Measurements from ENCODE around the gene MISP.

MISP gene

DNA sequence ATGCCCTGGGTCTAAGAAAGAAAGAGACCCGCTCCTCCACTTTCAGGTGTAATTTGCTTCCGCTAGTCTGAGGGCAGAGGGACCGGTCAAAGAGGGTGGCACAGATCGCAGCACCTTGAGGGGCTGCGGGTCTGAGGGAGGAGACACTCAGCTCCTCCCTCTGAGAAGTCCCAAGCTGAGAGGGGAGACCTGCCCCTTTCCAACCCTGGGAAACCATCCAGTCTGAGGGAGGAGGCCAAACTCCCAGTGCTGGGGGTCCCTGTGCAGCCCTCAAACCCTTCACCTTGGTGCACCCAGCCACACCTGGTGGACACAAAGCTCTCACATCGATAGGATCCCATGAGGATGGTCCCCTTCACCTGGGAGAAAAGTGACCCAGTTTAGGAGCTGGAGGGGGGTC, 13.0 kb downstream of the MISP start:
- intact Hi-C loops (cut with DNase I), result no loop called here
- no peak for DNase-seq

- DNase-seq, result no peak
- intact Hi-C loops (cut with DNase I), result no loop called here
Observed at GRCh38 chr19:764301-764700, 13.4 kb downstream of the MISP start.

- intact Hi-C loops (cut with DNase I), result no loop called here
- no peak for DNase-seq
Observed at GRCh38 chr19:765179-765738, 14.3 kb downstream of the MISP start.

DNA sequence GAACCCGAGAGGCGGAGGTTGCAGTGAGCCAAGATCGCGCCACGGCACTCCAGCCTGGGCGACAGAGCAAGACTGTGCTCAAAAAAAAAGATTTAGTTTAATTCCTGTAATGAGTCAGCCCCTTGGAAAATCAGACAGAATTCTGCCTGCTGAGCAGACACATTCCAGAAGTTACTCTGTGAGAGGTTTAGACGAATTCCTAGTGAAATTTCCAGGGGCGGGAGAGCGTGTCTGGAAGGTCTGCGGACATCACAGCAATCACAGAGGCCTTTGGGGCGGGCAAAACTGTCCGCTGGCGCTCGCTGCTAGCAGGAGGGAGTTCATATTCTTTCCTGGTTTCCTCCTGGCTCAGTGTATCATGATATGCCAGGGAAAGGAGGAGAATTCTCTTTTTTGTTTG, 17.5 kb downstream of the MISP start:
- intact Hi-C loops (cut with DNase I), result no loop called here
- DNase-seq, result no peak

DNA sequence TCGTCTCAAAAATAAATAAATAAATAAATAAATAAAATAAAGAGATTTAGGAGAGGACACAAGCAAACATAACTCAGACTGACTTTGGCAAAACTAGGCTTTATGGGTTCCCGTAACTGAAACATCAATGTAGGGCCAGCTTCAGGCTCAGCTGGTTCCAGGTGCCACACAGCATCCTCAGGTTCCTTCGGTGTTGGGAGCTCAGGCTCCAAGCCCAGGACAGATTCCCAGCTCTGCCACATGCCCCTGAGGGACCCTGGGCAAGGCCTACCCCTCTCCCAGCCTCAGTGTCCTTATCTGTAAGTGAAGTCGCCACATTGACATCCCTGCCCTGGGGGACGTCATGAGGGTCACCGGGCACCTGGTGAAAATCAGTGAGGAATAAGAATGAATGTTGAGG, 18.7 kb downstream of the MISP start:
- intact Hi-C loops (cut with DNase I), result no loop called here
- DNase-seq, result no peak

DNA sequence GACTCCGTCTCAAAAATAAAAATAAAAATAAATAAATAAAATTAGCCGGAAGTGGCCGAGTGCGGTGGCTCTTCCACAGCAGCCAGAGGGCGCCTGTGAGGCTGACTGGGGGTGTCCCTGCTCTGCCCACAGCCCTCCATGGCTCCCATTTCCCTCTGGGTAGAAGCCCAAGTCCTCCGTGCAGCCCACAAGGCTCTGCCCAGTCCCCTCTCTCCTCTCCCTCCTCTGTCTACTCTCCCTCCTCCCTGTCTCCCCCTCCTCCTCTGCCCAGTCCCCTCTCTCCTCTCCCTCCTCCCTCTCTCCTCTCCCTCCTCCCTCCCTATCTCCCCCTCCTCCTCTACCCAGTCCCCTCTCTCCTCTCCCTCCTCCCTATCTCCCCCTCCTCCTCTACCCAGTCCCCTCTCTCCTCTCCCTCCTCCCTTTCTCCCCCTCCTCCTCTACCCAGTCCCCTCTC, 20.4 kb downstream of the MISP start:
- intact Hi-C loops (cut with DNase I), result no loop called here
- DNase-seq, result no peak

DNA sequence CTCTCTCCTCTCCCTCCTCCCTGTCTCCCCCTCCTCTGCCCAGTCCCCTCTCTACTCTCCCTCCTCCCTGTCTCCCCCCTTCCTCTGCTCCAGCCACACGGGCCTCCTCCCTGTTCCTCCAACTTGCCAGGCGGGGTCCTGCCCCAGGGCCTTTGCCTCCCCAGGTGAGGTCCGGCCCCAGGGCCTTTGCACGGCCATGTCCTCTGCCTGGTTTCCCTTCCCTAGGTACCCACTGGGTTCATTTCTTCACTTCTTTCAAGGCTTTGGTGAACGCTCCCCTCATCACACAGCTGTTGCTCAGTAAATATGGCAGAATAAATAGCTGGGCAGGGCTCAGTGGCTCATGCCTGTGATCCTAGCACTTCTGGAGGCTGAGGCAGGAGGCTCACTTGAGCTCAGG, 21.2 kb downstream of the MISP start:
- intact Hi-C loops (cut with DNase I), result no loop called here
- no peak for DNase-seq

GRCh38 chr19:772730-773436, 22.0 kb downstream of the MISP start:
- DNase-seq, result no peak
- intact Hi-C loops (cut with DNase I), result no loop called here

GRCh38 chr19:776549-776948, 25.6 kb downstream of the MISP start:
- intact Hi-C loops (cut with DNase I), result no loop called here
- DNase-seq, result no peak

DNA sequence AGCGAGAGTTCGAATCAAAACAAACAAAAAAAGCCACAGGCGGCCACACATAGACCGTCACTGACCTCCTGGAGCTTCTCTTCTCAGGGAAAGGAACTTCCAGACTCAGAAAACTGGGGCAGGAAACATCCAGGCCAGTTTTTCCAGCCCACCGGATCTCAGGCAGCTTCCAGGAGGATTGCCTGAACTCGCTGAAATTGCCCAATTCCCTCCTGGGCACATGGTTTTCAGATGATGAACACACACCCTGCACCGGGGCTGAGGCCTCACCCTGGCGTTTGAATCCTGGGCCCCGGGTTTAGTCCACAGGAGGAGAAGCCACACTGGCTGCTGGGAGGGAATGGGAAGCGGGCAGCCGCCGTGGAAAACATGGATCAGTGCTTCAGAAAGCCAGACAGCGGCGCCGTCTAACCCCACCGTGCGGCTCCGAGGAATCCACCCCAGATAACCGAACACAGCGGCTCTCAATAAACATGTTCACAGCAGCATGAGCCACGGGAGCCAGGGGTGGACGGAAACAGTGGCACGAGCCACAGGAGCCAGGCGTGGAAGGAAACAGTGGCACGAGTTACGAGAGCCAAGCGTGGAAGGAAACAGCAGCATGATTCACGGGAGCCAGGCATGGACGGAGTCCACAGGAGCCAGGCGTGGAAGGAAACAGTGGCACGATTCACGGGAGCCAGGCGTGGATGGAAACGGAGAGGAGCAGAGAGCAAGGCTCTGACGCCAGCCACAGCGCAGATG, 28.2 kb downstream of the MISP start:
- no peak for DNase-seq
- intact Hi-C loops (cut with DNase I), result no loop called here

DNA sequence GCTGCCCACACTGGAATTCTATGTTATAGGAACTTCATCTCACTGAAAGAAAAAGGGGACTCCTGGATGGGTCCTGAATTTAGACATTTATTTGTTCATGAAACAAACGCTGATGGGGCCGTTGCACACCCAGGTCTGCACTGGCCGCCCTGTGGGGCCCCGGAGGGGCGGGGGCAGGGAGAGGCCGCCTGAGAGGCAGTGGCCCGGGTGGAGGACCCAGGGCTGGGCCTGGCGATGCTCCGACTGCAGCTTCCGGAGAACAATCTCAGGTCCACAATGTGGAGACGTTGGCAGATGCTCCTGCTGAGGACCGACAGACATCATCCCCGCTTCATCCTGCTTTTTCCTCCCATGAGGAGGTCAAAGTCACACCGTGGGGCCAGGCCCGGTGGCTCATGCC, 30.0 kb downstream of the MISP start:
- DNase-seq, result no peak
- intact Hi-C loops (cut with DNase I), result no loop called here

DNA sequence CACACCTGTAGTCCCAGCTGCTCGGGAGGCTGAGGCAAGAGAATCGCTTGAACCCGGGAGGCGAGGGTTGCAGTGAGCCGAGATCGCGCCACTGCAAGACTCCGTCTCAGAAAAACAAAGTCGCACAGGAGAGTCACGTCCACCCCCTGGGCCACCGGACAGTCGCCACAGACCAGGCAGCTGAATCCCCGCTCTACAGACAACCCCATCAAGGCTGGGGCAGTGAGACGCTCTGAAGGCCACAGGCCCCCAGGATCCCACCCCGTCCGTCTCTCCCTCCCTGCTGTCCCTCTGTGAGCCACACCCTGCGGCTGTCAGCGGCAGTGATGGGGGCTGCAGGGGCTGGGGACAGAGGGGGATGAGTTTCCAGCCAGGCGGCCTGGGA, 30.9 kb downstream of the MISP start:
- intact Hi-C loops (cut with DNase I), result no loop called here
- no peak for DNase-seq

GRCh38 chr19:782185-782877, 31.4 kb downstream of the MISP start:
- DNase-seq, result no peak
- intact Hi-C loops (cut with DNase I), result no loop called here

- DNase-seq, result no peak
- intact Hi-C loops (cut with DNase I), result no loop called here
Observed at GRCh38 chr19:782878-783668, 32.2 kb downstream of the MISP start.

GRCh38 chr19:784541-784940, 33.6 kb downstream of the MISP start:
- no peak for DNase-seq
- intact Hi-C loops (cut with DNase I), result no loop called here

DNA sequence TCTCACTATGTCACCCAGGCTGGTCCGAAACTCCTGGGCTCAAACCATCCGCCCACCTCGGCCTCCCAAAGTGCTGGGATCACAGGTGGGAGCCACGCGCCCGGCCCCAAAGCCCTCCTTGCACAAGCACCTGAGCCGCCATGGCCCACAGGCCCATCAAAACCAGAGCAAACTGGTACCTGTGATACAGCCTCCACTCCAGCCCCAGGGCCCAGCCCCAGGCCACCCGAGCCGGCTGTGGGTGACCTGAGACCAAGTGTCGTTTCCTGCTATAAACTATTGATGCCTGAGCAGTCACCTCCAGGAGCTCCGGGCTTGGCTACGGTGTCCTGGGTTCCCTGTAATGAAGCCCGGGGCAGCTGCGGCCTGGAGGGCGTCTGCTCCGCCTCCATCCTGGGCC, 36.6 kb downstream of the MISP start:
- DNase-seq, result no peak
- intact Hi-C loops (cut with DNase I), result no loop called here

- intact Hi-C loops (cut with DNase I), result no loop called here
- DNase-seq, result no peak
Observed at GRCh38 chr19:788686-788982, 37.7 kb downstream of the MISP start.

- DNase-seq, result no peak
- intact Hi-C loops (cut with DNase I), result no loop called here
Observed at GRCh38 chr19:788983-789700, 38.2 kb downstream of the MISP start.

- intact Hi-C loops (cut with DNase I), result loop anchor here (10.0 kb wide), 1 partner anchor 125 kb away; the partner anchor contains the start of gene RNF126
Observed at GRCh38 chr19:789701-790060, 38.8 kb downstream of the MISP start.

More at GRCh38 chr19:789701-790060, 38.8 kb downstream of the MISP start:
- no peak for DNase-seq

Data from head of caudate nucleus (tissue), 42 donors.